H9 (cell line): ENCODE data around the gene COL8A2. TPM values are rescaled to one million over a fixed set of nuclear protein-coding genes. Genes with fewer than 3 reads are reported as not detected.

Source experiments
- DNase-seq: peaks from one replicate; pipeline ENCODE4 v3.0.0-alpha.2; 2017
- H2AFZ ChIP-seq: one replicate; pipeline ENCODE4 v1.6.1; 2013; ENCODE audit warnings: mild to moderate bottlenecking, low read length, control low read depth, moderate library complexity
- H2AK5ac ChIP-seq: 2 replicates; pipeline ENCODE4 v1.6.1; 2013; ENCODE audit warnings: low read length, control low read depth, mixed read lengths; ENCODE audit not compliant: insufficient read length
- H2BK120ac ChIP-seq: one replicate; pipeline ENCODE4 v1.6.1; 2013; ENCODE audit warnings: low read depth, mild to moderate bottlenecking, low read length, control low read depth, inconsistent platforms; ENCODE audit not compliant: poor library complexity, severe bottlenecking
- H2BK12ac ChIP-seq: 2 replicates; pipeline ENCODE4 v1.6.1; 2013; ENCODE audit warnings: low read length, control low read depth, mixed read lengths, low read depth; ENCODE audit not compliant: insufficient read length
- H2BK15ac ChIP-seq: 2 replicates; pipeline ENCODE4 v1.6.1; 2013; ENCODE audit warnings: low read depth, low read length, control low read depth
- H2BK20ac ChIP-seq: one replicate; pipeline ENCODE4 v1.6.1; 2013; ENCODE audit warnings: low read depth, mild to moderate bottlenecking, low read length, control low read depth, inconsistent platforms; ENCODE audit not compliant: poor library complexity, severe bottlenecking
- H2BK5ac ChIP-seq: 2 replicates; pipeline ENCODE4 v1.6.1; 2013; ENCODE audit warnings: low read length, control low read depth, mixed read lengths; ENCODE audit not compliant: insufficient read length
- H3K14ac ChIP-seq: 2 replicates; pipeline ENCODE4 v1.6.1; 2013; ENCODE audit warnings: low read length, control low read depth; ENCODE audit not compliant: insufficient read depth
- H3K18ac ChIP-seq: 2 replicates; pipeline ENCODE4 v1.6.1; 2013; ENCODE audit warnings: low read depth, mild to moderate bottlenecking, mixed read lengths, low read length, control low read depth; ENCODE audit not compliant: insufficient read length
- H3K23ac ChIP-seq: 2 replicates; pipeline ENCODE4 v1.6.1; 2013; ENCODE audit warnings: low read length, control low read depth, mixed read lengths, low read depth; ENCODE audit not compliant: insufficient read length
- H3K23me2 ChIP-seq: 2 replicates; pipeline ENCODE4 v1.6.1; 2013; ENCODE audit warnings: low read depth, mild to moderate bottlenecking, mixed read lengths, low read length, control low read depth; ENCODE audit not compliant: insufficient read length, poor library complexity, severe bottlenecking
- H3K27ac ChIP-seq: 2 replicates; pipeline ENCODE4 v1.5.1; 2013; ENCODE audit warnings: low read length, control low read depth, mixed read lengths, low read depth; ENCODE audit not compliant: insufficient read length
- H3K27me3 ChIP-seq: 2 replicates; pipeline ENCODE4 v1.6.1; 2013; ENCODE audit warnings: low read length, control low read depth, inconsistent platforms; ENCODE audit not compliant: insufficient read depth
- H3K4ac ChIP-seq: 2 replicates; pipeline ENCODE4 v1.6.1; 2013; ENCODE audit warnings: low read depth, mild to moderate bottlenecking, control low read depth, inconsistent platforms, low read length, moderate library complexity
- H3K4me1 ChIP-seq: 2 replicates; pipeline ENCODE4 v1.6.1; 2013; ENCODE audit warnings: low read length, control low read depth, inconsistent platforms; ENCODE audit not compliant: insufficient read depth
- H3K4me2 ChIP-seq: 2 replicates; pipeline ENCODE4 v1.6.1; 2013; ENCODE audit warnings: low read length, control low read depth, mixed read lengths; ENCODE audit not compliant: insufficient read length, insufficient read depth
- H3K56ac ChIP-seq: 2 replicates; pipeline ENCODE4 v1.6.1; 2013; ENCODE audit warnings: low read depth, mild to moderate bottlenecking, mixed read lengths, low read length, control low read depth; ENCODE audit not compliant: insufficient read length
- H3K79me1 ChIP-seq: 2 replicates; pipeline ENCODE4 v1.6.1; 2013; ENCODE audit warnings: low read depth, mild to moderate bottlenecking, moderate library complexity, low read length, control low read depth, inconsistent platforms; ENCODE audit not compliant: insufficient read depth, poor library complexity, severe bottlenecking
- H3K79me2 ChIP-seq: 2 replicates; pipeline ENCODE4 v1.6.1; 2013; ENCODE audit warnings: low read length, control low read depth, inconsistent platforms; ENCODE audit not compliant: insufficient read depth
- H3K9ac ChIP-seq: 2 replicates; pipeline ENCODE4 v1.6.1; 2013; ENCODE audit warnings: low read length, control low read depth, mixed read lengths; ENCODE audit not compliant: insufficient read length; ENCODE audit errors: extremely low read depth
- H3K9me3 ChIP-seq: one replicate; pipeline ENCODE4 v1.6.1; 2013; ENCODE audit warnings: low read depth, low read length, inconsistent platforms; ENCODE audit not compliant: control insufficient read depth
- H3T11ph ChIP-seq: one replicate; pipeline ENCODE4 v1.6.1; 2013; ENCODE audit warnings: mild to moderate bottlenecking, low read length, control low read depth, inconsistent platforms
- H4K20me1 ChIP-seq: one replicate; pipeline ENCODE4 v1.6.1; 2013; ENCODE audit not compliant: control insufficient read depth, insufficient read length, insufficient read depth
- H4K5ac ChIP-seq: 2 replicates; pipeline ENCODE4 v1.6.1; 2013; ENCODE audit warnings: low read depth, mild to moderate bottlenecking, mixed read lengths, low read length, control low read depth; ENCODE audit not compliant: insufficient read length
- H4K8ac ChIP-seq: replicated peaks from 2 replicates; pipeline ENCODE4 v1.6.1; 2013; ENCODE audit warnings: low read length, control low read depth, mixed read lengths, low read depth; ENCODE audit not compliant: insufficient read length
- H4K91ac ChIP-seq: 2 replicates; pipeline ENCODE4 v1.6.1; 2013; ENCODE audit warnings: low read depth, mild to moderate bottlenecking, moderate library complexity, mixed read lengths, low read length, control low read depth; ENCODE audit not compliant: insufficient read length
- H3K27ac Mint-ChIP-seq, 3 experiments: 2 replicates in 2 of 3; 3 replicates in 1 of 3; pipeline ENCODE4 v1.8.0; 2020 to 2021; ENCODE audit warnings: mixed read lengths in 3 of 3, mild to moderate bottlenecking in 1 of 3, moderate library complexity in 1 of 3
- H3K27me3 Mint-ChIP-seq: 2 replicates; pipeline ENCODE4 v1.8.0; 2021; ENCODE audit warnings: low read depth, mild to moderate bottlenecking, moderate library complexity, mixed read lengths
- H3K36me3 Mint-ChIP-seq, 3 experiments: 2 replicates in 2 of 3; 3 replicates in 1 of 3; pipeline ENCODE4 v1.8.0; 2020 to 2021; ENCODE audit warnings: low read depth in 3 of 3, mixed read lengths in 3 of 3; ENCODE audit not compliant: insufficient read depth in 1 of 3
- H3K4me1 Mint-ChIP-seq, 2 experiments: 2 replicates each; pipeline ENCODE4 v1.8.0; 2020; ENCODE audit warnings: mixed read lengths in 2 of 2
- H3K4me3 Mint-ChIP-seq, 2 experiments: 2 replicates in 1 of 2; 3 replicates in 1 of 2; pipeline ENCODE4 v1.8.0; 2020 to 2021; ENCODE audit warnings: mild to moderate bottlenecking in 2 of 2, mixed read lengths in 2 of 2, moderate library complexity in 1 of 2
- H3K9me3 Mint-ChIP-seq, 2 experiments: 2 replicates in 1 of 2; 3 replicates in 1 of 2; pipeline ENCODE4 v1.8.0; 2020; ENCODE audit warnings: mild to moderate bottlenecking in 2 of 2, mixed read lengths in 2 of 2, moderate library complexity in 1 of 2
- WGBS: extraction: QIAGEN DNeasy Blood & Tissue Kit; methylation state at CpG from one replicate; pipeline ENCODE4 v1.1.7; 2013; ENCODE audit warnings: missing lambda C conversion rate, low lambda C conversion rate, mixed read lengths; ENCODE audit not compliant: insufficient read length; ENCODE audit errors: extremely low coverage; 5-methylcytosine and 5-hydroxymethylcytosine counted together
- total RNA-seq: library from RNA; stranded (reverse); gene quantifications from 2 replicates; pipeline ENCODE4 v1.2.1, GENCODE V29; 2021
- TF ChIP-seq, protein P1 (sequence below): fragments of 200-600 bp; sonication (generic); conservative IDR thresholded peaks from 3 replicates; pipeline ENCODE4 v1.8.0; 2021; ENCODE audit warnings: antibody characterized with exemption, mild to moderate bottlenecking

Gene COL8A2
- total RNA-seq, 1 experiment from 2014 or later, result 1.5 TPM

DNA sequence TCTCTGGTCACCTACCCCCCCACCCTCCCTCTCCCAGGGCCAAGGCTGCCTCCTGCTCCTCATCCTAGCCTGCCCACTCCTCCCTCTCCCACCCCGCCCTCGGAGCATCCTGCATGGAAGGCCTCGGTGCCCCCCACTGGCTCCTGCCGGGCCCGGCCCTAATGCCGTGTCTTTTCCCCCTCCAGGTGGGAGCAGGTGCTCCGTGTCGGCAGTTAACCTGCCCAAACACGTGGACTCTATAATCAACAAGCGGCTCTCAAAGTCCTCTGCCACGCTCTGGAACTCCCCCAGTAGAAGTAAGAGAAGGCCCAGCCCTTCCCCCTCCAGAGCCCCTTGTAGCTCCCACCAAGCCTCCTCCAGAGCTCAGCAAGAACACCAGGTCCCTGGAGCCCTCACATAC is 49.7 kb upstream of the COL8A2 start:
- Histone ChIP-seq H2AK5ac (no peak overlapping the region), H3K27ac (no peak overlapping the region), H3K14ac (no peak overlapping the region), H3K79me1 (no peaks in the 10 kb centered on the region), H3K4me2 (no peak overlapping the region), H4K5ac (no peak overlapping the region), H3K27me3 (no peaks in the 10 kb centered on the region), H2AFZ (no peak overlapping the region), H3K9ac (no peak overlapping the region), H3K23me2 (peaks cover 11% of the 10 kb centered on the region), H2BK12ac (no peak overlapping the region), H3K56ac (no peak overlapping the region), H4K91ac (no peak overlapping the region), H2BK20ac (no peak overlapping the region), H4K20me1 (peaks cover 4% of the 10 kb centered on the region), H3K18ac (no peak overlapping the region), H3K4ac (0 out of 2 replicates have a peak overlapping the region, but pooled peaks have one; percentile 23), H2BK120ac (no peak overlapping the region), H2BK5ac (no peak overlapping the region), H3T11ph (no peak overlapping the region), H2BK15ac (no peak overlapping the region), H3K4me1 (peaks cover 5% of the 10 kb centered on the region; the same call in 1 of the 2 replicates), H4K8ac (no peak overlapping the region), H3K23ac (no peak overlapping the region), H3K79me2 (no peaks in the 10 kb centered on the region), H3K9me3 (no peaks in the 10 kb centered on the region)
- Mint-ChIP-seq H3K36me3 (peaks cover 21 to 39% (median 38%) of the 10 kb centered on the region in 3 experiments; a peak in 6 of 7 replicates), H3K9me3 (no peaks in the 10 kb centered on the region), H3K4me1 (peaks cover 10 to 36% of the 10 kb centered on the region in 2 experiments), H3K27me3 (no peaks in the 10 kb centered on the region), H3K27ac (peak overlapping the region in 2 of 3 experiments; percentile 81 to 84; a peak in 2 of 7 replicates), H3K4me3 (no peak overlapping the region)
- WGBS, result no CpG with 5 or more reads among the region's 11 CpGs
- TF ChIP-seq, protein P1, sequence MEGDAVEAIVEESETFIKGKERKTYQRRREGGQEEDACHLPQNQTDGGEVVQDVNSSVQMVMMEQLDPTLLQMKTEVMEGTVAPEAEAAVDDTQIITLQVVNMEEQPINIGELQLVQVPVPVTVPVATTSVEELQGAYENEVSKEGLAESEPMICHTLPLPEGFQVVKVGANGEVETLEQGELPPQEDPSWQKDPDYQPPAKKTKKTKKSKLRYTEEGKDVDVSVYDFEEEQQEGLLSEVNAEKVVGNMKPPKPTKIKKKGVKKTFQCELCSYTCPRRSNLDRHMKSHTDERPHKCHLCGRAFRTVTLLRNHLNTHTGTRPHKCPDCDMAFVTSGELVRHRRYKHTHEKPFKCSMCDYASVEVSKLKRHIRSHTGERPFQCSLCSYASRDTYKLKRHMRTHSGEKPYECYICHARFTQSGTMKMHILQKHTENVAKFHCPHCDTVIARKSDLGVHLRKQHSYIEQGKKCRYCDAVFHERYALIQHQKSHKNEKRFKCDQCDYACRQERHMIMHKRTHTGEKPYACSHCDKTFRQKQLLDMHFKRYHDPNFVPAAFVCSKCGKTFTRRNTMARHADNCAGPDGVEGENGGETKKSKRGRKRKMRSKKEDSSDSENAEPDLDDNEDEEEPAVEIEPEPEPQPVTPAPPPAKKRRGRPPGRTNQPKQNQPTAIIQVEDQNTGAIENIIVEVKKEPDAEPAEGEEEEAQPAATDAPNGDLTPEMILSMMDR, result no peak
- no peak for DNase-seq
